GM21786 (cell line): Measurements from ENCODE around the gene TMEM63A.
"Not testable (repeated sequence)": the region's sequence is repeated elsewhere in the genome, so short reads cannot be mapped to it uniquely, and the experiment has no call there.

Source experiments
- ATAC-seq: cut with Tn5 transposase; IDR thresholded peaks from one replicate; pipeline ENCODE4 v1.9.1; 2021; ENCODE audit not compliant: unreplicated experiment

The TMEM63A gene

GRCh38 chr1:225846331-225847310, 35.6 kb downstream of the TMEM63A start:
- ATAC-seq: no peak

GRCh38 chr1:225845571-225846259, 36.5 kb downstream of the TMEM63A start:
- ATAC-seq: no peak

- no peak for ATAC-seq
Observed at GRCh38 chr1:225845097-225845496, 37.1 kb downstream of the TMEM63A start.

- no peak for ATAC-seq
Observed at GRCh38 chr1:225844236-225845061, 37.7 kb downstream of the TMEM63A start.

- ATAC-seq: no peak
Observed at GRCh38 chr1:225843426-225843795, 38.8 kb downstream of the TMEM63A start.

GRCh38 chr1:225842788-225843425, 39.3 kb downstream of the TMEM63A start:
- ATAC-seq: no peak

- ATAC-seq: no peak
Observed at GRCh38 chr1:225842074-225842473, 40.1 kb downstream of the TMEM63A start.

GRCh38 chr1:225840713-225841112, 41.5 kb downstream of the TMEM63A start:
- no peak for ATAC-seq

GRCh38 chr1:225840223-225840610, 42.0 kb downstream of the TMEM63A start:
- ATAC-seq: no peak

- no peak for ATAC-seq
Observed at GRCh38 chr1:225838793-225839192, 43.4 kb downstream of the TMEM63A start.

- not testable (repeated sequence) for ATAC-seq
Observed at GRCh38 chr1:225836296-225836695, 45.9 kb downstream of the TMEM63A start.

GRCh38 chr1:225835856-225836255, 46.3 kb downstream of the TMEM63A start:
- ATAC-seq: no peak

GRCh38 chr1:225834417-225835329, 47.5 kb downstream of the TMEM63A start:
- ATAC-seq: no peak

GRCh38 chr1:225830841-225831240, 51.3 kb downstream of the TMEM63A start:
- ATAC-seq: no peak

GRCh38 chr1:225828706-225829345, 53.4 kb downstream of the TMEM63A start:
- ATAC-seq: no peak

GRCh38 chr1:225827076-225827475, 55.1 kb downstream of the TMEM63A start:
- ATAC-seq: no peak

- ATAC-seq: no peak
Observed at GRCh38 chr1:225825607-225826007, 56.6 kb downstream of the TMEM63A start.

GRCh38 chr1:225825078-225825477, 57.1 kb downstream of the TMEM63A start:
- ATAC-seq: no peak

- no peak for ATAC-seq
Observed at GRCh38 chr1:225824533-225824941, 57.6 kb downstream of the TMEM63A start.
